GM12801 (cell line): ENCODE results near the gene RAB6B.

Experiments used
- CTCF ChIP-seq: IDR thresholded peaks from one replicate; pipeline ENCODE4 v1.5.1; 2011; ENCODE audit warnings: control low read depth; ENCODE audit not compliant: insufficient read length; ENCODE audit errors: extremely low read depth

Gene RAB6B

DNA sequence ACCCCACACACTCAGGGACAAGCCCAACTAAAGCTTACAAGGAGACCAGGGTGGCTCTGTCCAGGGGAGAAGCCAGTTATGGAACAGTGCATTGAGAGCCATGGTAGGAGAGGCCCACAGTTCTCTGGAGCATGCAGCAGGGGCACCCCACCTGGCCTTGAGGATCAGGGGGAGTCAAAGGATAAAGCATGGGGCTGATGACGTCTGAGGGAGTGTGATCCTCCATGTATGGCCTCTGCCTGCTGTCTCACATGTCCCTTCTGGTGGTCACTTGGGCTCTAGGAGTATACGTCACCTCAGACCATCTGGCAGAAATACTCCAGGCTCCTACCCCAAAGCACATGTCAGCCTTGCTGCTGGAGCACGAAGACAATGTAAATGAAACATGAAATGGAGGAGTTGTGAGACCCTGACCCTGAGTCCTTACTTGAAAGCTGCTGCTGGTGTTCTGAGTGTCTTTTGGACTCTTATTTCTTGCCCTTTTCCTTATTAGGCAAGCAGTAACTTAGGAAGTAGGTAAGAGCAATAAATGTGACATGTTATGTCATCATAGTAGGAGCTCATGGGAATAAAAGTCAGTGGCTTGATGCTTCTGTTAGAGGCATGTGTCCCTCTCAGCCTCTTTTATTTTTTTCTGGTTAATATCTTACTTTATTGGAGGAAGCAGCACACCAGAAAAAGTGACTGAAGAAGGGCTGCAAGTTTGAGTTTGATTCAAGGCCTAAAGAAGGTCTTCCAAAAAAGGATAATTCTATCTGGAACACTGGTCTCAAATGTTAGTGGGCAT lies 74.6 kb downstream of the RAB6B start:
- no peak for TF ChIP-seq CTCF

DNA sequence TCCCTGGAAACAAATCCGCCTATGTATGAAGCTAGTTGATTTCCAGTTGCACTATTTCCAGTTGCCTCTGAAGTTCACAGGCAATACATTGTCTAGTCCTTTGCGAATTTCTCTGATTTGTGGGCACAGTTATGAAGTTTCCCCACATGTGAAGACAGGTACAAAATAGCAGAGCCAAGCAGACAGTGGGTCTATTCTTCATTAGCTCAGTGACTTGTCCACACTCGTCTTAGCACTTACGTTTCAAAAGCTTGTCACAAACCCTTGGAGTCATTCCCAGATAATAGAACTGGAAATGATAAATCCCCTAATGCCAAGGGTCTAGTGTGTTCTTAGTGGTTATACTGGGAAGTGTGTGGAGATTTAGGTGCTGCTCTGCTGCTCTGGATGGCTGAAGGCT lies 75.6 kb downstream of the RAB6B start:
- no peak for TF ChIP-seq CTCF

- no peak for TF ChIP-seq CTCF
Observed at GRCh38 chr3:133815386-133815785, 80.3 kb downstream of the RAB6B start.

DNA sequence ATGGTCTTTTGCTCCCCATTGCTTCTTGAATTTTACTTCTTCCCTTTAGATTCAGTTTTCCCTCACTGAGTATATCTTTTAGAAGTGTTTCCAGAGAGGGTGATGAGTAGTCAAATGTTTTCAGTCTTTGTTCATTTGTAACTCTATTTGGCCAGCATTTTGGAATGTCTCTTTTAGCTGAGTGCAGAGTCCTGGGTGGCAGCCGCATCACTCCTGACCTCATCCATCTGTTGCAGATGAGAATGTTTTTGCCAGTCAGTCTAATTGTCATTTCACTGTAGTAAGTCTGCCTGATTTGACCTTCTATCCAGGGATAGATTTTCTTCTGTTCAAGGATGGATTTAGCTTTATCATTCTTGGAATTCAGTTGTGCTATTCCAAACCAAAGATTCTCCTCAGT lies 82.8 kb downstream of the RAB6B start:
- no peak for TF ChIP-seq CTCF

GRCh38 chr3:133805702-133806475 lies 89.8 kb downstream of the RAB6B start, which contains the start of gene SRPRB:
Gene SRPRB (plus strand): TSS chr3:133805815. CDS start chr3:133805849, 34 bp downstream.
- no peak for TF ChIP-seq CTCF

DNA sequence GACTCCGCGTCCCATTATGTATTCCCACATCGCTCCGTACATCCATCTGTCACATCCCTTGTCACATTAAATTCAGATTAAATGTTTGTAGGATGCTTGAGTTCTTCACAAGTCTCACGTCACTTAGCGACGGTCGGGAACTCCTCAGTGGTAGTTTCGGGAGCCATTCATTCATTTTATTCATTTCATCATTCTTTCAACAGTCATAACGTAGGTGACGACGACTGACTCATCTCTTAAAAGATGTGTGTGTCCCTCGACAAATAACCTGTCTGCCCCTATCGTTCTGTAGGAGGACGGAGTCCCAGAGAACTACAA lies 90.3 kb downstream of the RAB6B start:
- no peak for TF ChIP-seq CTCF

DNA sequence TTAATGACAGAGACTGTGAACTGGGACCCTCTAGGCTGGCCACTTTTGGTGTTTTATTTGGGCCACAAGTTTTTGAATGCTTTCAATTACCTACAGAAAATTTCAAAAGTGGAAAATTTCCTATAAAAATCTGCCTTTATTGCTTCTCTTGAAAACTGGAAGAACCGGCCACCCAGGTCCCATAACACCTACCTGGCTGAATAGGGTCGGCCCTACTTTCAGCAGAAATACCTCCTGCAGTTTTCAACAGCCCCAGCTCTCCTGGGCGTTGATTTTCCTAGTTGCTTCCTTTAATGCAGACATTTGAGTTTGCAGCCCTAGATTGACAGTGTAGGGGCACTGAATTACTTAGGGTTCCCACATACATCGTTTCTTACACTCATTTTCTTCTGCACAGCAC lies 90.8 kb downstream of the RAB6B start:
- no peak for TF ChIP-seq CTCF
